GM19351 (cell line): Measurements from ENCODE around the gene AMY2B.
"Not testable (repeated sequence)": the region's sequence is repeated elsewhere in the genome, so short reads cannot be mapped to it uniquely, and the experiment has no call there.

Experiments used
- ATAC-seq: cut with Tn5 transposase; IDR thresholded peaks from one replicate; pipeline ENCODE4 v1.9.1; 2021; ENCODE audit warnings: mild to moderate bottlenecking, moderate library complexity; ENCODE audit not compliant: unreplicated experiment

The AMY2B gene

DNA sequence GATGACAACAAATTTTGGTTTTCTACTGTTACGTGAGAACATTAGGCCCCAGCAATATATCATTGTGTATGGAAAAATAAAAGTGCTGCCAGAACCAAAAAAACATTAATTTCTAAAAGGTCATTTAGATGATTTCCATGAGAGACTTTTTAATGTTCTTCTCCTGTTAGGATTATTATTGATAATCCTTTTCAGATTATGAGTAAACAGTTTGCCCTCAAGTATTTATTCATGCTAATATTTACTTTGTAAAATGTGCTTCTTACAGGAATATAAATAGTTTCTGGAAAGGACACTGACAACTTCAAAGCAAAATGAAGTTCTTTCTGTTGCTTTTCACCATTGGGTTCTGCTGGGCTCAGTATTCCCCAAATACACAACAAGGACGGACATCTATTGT lies at the start of gene AMY2B:
AMY2B (plus strand) TSS at position 301 of the 400 bp plus-strand sequence; CDS start at position 315, 14 bp downstream.
- ATAC-seq = not testable (repeated sequence)

- ATAC-seq = no peak
Observed at GRCh38 chr1:103523346-103523745, 48.0 kb upstream of the AMY2B start.

GRCh38 chr1:103525114-103525606 lies 46.2 kb upstream of the AMY2B start:
- ATAC-seq = peak; percentile 48

DNA sequence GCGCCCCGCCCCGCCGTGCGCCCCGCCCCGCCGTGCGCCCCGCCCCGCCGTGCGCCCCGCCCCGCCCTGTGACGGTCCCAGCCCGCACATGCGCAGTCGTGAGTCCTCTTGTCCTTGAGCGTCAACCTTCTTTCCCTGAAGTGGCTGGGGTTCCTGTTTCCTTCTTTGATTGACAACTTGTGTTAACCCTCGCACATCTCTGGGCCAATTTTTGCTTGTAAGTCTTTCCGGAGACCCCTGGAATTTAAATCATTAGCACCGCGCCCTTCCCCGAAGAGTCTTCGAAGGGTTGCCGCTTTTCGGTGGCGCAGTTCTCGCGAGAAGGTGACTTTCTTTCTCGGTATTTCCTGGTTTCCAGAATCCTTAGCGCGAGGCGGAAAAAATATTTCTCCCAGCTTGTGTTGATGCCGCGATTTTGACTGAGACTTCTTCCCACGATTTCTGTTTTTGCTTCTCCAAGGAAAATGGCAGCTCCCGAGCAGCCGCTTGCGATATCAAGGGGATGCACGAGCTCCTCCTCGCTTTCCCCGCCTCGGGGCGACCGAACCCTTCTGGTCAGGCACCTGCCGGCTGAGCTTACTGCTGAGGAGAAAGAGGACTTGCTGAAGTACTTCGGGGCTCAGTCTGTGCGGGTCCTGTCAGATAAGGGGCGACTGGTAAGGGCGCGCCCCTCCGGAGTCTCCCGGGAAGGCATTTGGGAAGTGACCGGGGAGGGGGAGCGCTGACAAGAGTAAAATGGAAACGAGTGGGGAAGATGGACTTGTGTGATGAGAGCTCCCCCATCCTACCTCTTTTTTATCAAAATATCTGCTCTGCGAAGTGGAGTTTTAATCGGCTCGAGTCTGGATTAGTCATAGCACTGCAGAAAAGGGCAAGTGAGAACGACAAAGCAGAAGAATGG lies 45.5 kb upstream of the AMY2B start, which contains the start of gene RNPC3:
RNPC3 (plus strand) TSS at position 93 of the 901 bp plus-strand sequence; CDS start at position 465, 372 bp downstream.
- peak; percentile 70 for ATAC-seq

GRCh38 chr1:103527331-103527730 lies 44.1 kb upstream of the AMY2B start:
- peak; percentile 23 for ATAC-seq

DNA sequence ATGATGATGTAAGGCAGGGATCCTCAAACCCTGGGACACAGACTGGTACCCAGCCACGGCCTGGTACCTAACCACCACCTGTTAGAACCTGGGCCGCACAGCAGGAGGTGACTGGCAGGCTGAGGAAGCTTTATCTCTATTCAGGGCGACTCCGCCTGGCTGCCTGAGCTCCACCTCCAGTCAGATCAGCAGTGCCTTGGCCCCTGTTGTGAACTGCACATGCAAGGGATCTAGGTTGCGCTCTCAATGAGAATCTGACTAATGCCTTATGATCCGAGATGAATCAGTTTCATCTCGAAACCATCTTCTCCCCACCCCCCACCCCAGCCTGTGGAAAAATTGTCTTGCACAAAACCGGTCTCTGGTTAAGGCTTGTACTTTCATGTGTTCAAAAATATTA lies 41.6 kb upstream of the AMY2B start:
- no peak for ATAC-seq

- no peak for ATAC-seq
Observed at GRCh38 chr1:103538226-103538625, 33.2 kb upstream of the AMY2B start.

DNA sequence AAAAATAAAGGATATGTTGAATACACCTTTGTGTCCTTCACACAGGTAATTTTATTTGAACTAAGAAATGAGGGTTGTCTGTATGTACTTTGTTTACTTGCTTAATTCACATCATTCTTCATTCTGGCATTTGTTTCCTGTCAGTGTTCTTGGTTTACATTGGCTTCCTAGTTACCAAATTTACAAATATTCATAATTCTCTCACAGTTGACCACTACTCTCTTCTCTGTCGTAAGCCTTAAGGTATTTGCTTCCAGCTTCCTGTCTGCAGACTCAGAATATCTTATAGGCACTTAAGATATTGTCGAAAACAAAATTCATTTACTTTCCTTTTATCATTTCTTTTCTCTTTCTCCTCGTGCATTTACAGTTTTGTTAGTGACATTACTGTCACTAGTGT lies 30.0 kb upstream of the AMY2B start:
- ATAC-seq = no peak

GRCh38 chr1:103546496-103546895 lies 24.9 kb upstream of the AMY2B start:
- ATAC-seq = no peak

DNA sequence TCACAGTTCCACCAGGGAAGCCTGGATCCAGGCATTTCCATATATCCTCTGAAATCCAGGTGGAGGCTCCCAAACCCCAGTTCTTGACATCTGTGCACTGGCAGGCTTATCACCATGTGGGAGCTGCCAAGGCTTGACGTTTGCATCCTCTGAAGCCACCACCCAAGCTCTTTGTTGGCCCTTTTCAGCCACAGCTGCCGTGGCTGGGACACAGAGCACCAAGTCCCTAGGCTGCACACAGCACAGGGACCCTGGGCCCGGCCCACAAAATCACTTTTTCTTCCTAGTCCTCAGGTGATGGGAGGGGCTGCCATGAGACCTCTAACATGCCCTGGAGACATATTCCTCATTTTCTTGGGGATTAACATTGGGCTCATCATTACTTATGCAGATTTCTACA lies 23.5 kb upstream of the AMY2B start:
- no peak for ATAC-seq

- ATAC-seq = no peak
Observed at GRCh38 chr1:103560427-103560826, 11.0 kb upstream of the AMY2B start.

- ATAC-seq = not testable (repeated sequence)
Observed at GRCh38 chr1:103561124-103561523, 10.3 kb upstream of the AMY2B start.

- ATAC-seq = peak; percentile 92
Observed at GRCh38 chr1:103561643-103562395, 9.6 kb upstream of the AMY2B start.

GRCh38 chr1:103563056-103563455 lies 8.3 kb upstream of the AMY2B start:
- no peak for ATAC-seq

- no peak for ATAC-seq
Observed at GRCh38 chr1:103569493-103569892, 1.9 kb upstream of the AMY2B start.

- peak; percentile 76 for ATAC-seq
Observed at GRCh38 chr1:103576065-103576464, 4.7 kb downstream of the AMY2B start.

GRCh38 chr1:103576784-103577183 lies 5.4 kb downstream of the AMY2B start:
- not testable (repeated sequence) for ATAC-seq

- ATAC-seq = no peak
Observed at GRCh38 chr1:103582464-103582863, 11.1 kb downstream of the AMY2B start.

- no peak for ATAC-seq
Observed at GRCh38 chr1:103583887-103584286, 12.5 kb downstream of the AMY2B start.

DNA sequence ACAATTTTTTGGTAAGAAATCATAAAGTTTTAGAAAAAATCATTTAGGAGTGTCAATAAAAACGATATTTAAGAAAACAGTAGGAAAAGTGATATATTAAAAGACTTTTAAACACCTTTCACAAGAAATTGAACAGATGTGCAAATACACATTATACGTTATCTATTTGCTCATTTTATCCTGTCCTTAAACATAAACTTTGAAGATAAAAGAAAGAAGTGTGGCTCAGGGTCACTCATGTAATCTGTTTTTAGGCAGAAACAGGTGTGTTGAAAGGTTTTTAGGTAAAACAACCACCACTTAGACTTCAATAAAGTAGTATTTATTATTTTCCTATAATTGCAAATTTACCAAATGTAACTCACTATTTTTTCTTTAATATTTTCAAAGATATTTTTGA lies 13.1 kb downstream of the AMY2B start:
- no peak for ATAC-seq

- not testable (repeated sequence) for ATAC-seq
Observed at GRCh38 chr1:103602740-103603139, 31.4 kb downstream of the AMY2B start.

DNA sequence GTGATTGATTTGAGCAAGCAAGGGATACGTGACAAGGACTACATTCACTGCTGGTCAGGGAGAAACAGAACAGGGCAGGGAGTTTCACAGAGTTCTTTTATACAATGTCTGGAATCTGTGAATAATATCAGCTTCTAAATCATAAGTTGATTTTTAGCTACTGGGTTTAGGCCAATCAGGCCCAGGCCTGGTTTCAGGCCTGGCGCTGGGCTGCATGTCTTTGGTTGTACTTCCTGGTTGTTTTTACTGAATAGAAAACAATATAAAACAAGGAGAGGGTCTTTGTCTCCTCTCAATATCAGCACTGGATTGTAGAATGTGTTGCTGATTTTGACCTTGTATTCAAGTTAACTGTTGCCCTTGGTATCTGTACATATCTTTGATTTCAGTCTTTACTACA lies 45.0 kb downstream of the AMY2B start:
- ATAC-seq = no peak
